HG03039 (cell line): ENCODE measurements around the gene UBE2F.
A peak's percentile ranks its signal among the peaks of the same experiment; 100 is the strongest.
"Not testable (repeated sequence)": the region's sequence is repeated elsewhere in the genome, so short reads cannot be mapped to it uniquely, and the experiment has no call there.

Source experiments
- ATAC-seq: cut with Tn5 transposase; IDR thresholded peaks from one replicate; pipeline ENCODE4 v1.9.1; 2021; ENCODE audit warnings: mild to moderate bottlenecking, moderate library complexity; ENCODE audit not compliant: unreplicated experiment

Gene UBE2F

DNA sequence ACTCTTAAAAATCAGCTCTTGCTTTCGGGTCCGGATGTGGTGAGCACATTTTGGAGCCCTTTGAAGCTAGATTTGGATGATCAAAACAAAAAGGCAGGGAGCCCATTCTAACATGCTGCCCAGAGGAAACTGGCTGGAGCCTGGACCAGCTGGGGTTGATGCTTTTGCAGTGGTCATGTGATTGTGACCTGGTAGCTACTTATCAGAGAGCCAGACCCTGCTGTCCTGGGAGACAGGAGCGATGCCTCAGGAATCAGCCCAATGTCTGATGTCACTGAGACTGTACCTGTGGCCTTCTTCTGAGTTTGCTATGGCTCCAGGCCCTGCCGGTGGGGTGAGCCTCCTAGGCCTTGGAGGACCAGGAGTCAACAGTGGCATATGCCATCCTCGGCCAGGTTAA is 75.3 kb downstream of the UBE2F start:
- ATAC-seq: no peak

DNA sequence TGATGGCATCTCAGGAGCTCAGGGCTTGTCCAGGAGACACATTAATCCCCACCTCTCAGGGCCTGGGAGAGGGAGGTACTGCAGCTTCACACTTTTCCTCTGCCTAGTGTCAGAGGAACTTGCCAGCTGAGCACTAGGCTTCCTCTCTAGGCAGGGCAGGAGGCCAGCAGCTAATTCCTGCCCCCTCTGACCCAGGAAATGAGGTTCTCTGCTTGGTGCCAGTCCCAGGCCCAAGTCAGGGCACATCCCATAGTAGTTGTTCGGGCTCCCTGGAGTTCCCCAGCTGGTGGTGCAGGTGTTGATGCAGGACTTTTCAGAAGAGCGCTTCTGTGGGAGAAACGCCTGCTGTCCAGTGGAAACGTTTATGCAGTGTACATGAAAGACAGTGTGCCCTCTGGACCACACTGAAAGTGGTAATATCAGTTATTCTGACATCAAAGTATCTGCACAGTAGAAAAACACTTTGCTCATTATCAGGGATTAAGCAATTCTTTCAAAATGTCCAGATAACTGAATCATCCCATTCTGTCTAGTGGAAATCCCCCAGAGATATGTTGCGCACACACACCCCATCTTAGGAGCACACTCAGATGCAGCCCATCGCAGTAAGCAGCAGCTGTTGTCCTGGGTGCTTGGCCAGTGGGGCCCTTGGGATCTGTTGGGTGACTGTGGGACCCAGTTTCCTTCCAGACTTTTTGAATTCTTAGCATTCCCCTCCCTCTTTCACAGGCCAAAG is 76.2 kb downstream of the UBE2F start:
- ATAC-seq: no peak

DNA sequence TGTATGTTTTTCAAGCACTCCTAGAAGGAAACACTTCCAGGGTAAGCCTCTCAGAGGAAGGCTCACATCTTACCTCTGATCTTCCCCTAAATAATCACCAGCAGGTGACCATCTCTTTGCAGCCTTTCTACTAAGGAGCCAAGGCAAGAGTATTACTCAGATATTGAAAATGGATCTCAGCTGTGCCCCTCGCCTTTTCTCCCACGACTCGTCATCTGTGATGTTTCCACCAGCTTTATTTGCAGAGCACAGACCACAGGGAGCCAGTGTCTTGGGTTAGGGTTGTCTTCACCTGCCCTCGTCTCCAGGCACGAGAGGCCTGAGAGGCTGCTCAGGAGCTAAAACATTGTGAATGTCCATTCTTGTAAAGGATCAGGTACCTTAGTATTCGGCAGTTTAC is 77.0 kb downstream of the UBE2F start:
- no peak for ATAC-seq

DNA sequence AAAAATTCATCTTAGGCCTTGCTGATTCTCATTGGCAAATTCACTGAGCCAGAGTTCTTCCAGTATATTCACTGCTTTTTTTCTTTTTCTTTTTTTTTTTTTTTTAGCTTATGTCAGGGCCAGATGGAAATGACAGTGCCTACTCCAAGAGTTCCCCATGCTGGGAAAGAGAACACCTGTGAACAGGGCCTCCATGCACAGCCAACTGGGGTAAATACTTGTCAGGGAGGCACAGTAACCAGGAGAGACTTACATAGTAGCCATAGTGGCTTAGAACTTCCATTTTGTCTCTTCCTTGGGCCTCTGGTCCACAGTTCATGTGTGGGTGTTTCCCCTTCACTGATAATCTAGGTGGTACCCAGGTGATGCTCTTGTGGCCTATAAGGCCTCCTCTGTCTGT is 78.8 kb downstream of the UBE2F start:
- no peak for ATAC-seq

DNA sequence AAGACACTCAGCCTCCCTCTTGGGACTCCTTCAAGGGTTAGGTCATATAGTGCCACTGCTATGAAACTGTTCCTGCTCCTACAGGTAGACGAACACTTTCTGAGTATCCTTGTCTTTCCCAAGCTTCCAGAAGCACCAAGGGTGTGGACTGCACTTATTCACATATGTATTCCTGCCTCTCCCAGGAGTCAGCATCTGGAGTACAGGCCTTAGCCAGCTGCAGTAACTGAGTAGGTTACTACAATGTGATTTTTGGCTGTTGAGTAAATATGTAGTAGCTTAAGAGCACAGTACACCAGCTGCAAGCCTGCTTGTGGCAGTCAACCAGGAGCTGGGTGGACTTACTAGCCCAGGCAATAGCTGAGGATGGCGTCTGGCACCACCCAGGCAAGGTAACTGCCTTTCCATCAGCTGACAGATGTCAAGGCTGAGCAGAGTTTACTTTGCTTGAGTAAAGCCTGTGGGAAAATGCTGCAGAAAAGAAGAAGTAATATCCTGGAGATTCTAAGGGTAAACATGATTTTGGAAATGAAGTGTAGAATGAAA is 80.0 kb downstream of the UBE2F start:
- no peak for ATAC-seq

DNA sequence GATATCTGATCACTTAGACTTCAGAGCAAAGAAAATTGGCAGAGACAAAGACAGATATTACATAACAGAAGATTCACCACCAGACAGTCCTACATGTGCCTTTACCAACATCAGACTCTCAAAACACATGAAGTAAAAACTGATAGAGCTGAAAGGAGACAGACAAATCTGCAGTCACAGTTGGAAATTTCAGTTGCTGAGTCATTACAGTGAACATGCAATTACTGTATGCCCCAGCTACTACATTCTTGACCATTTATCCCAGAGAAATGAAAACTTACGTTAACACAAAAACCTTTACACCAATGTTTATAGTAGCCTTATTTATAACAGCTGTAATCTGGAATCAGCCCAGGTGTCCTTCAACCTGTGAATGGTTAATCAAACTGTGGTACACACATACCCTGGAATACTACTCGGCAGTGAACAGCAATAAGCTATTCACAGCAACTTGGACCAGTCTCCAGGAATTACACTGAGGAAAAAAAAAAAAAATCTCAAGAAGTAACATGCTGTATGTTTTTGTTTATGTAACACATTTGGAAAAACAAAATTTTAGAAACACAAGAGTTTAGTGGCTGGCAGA is 86.5 kb downstream of the UBE2F start:
- no peak for ATAC-seq

DNA sequence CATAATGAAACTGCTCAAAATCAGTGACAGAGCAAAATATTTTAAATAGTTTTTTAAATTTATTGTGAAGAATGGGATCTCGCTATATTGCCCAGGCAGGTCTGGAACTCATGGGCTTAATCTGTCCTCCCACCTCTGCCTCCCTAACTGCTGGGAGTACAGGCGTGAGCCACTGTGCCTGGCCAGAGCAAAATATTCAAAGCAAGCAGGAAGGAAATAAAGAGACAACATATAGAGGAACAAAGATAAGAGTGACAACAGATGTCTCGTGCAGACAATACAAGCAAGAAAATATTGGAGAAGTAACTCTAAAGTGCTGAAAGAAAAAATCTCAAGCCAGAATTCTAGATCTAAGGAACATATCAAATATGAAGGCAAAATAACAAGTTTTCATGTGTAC is 89.0 kb downstream of the UBE2F start:
- no peak for ATAC-seq

DNA sequence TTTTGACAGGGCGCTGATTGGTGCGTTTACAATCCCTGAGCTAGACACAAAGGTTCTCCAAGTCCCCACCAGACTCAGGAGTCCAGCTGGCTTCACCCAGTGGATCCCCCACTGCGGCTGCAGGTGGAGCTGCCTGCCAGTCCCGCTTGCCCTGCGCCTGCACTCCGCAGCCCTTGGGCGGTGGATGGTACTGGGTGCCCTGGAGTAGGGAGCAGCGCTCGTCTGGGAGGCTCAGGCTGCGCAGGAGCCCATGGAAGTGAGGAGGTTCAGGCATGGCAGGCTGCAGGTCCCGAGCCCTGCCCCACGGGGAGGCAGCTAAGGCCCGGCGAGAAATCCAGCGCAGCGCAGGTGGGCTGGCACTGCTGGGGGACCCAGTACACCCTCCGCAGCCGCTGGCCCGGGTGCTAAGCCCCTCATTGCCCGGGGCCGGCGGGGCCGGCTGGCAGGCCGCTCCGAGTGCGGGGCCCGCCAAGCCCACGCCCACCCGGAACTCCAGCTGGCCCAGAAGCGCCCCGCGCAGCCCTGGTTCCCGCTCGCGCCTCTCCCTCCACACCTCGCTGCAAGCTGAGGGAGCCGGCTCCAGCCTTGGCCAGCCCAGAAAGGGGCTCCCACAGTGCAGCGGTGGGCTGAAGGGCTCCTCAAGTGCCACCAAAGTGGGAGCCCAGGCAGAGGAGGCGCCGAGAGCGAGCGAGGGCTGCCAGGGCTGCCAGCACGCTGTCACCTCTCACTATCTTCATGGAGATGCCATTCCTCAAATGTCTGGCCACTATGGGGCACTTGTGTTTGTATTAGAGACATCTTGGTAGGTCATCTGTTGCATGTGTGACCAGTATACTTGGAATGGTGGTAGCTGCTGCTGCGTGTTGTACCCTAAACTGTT is 91.1 kb downstream of the UBE2F start:
- not testable (repeated sequence) for ATAC-seq

DNA sequence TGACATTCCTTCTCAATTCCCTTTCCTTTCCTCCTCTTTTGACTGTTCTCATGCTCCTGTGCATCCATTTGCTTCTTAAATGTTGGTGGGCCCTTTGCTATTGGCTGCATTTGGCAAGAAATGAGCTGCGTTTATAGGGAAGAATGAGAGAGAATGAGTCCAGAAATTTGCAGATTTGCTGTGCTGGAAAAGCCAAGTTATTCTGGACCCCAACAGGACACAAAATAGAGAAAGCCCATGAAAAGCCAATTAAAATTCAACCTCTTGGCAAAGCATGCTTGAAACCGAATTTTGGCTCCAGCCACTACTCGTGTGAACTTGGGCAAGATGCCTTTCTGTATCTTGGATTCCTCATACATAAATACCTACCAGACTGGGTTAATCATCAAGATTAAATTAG is 92.7 kb downstream of the UBE2F start:
- ATAC-seq: no peak

DNA sequence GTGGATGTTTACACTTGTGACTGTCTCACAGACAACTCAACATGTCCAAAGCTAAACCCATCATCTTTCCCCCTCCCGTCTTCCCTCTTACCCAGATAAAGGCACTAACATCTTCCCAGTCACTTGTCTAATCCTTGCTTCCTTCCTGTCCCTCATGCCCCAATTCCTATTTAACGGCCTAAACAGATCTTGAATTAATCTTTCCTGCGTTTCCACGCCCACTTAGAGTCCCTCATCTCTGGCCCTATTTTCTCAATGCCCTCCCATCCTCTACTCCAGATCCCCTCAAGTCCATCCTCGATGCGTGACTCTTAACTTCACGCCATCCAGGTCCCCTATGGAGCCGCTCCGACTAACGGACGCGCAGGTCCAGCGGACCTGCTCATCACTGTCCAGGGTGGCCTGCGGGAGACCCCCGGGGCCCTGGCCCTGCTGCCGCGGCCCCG is 93.3 kb downstream of the UBE2F start:
- ATAC-seq: no peak

DNA sequence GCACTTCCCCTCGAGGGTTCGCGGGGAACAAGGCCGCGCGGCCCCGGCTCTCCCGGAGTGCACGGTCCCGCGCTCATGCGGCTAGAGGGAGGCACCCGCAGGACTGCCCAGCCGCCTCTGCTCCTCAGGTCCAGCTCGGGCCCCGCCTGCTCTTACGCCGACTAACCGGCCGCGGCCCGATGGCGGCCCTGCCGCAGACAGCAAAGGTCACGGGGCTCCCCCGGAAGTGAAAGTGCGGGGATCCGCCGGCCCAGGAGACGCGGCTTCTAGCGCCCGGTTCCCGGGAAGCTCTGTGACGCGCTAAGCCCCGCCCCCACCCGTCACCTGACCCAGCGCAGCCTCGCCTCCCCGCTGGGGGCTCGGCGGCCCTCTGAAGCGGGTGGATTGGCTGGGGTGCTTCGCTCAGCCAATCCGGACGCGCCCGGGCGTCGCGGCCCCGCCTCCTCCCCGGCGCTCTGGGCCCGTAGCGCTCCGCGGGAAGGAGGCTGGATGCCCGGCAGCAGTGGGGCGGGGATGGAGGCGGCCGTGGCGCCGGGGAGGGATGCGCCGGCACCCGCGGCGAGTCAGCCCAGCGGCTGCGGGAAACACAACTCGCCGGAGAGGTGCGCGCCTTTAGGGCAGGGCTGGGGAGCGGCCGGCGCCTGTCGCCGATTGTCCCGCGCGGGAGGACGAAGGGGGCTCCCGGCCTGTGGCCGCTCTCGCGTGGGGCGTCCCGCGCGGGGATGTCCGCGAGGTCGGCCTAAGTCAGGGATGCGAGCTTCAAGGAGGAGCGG is 93.9 kb downstream of the UBE2F start, which contains the start of gene SCLY:
SCLY (plus strand) TSS at position 460 of the 773 bp plus-strand sequence; CDS start at position 514, 54 bp downstream.
- ATAC-seq: peak; percentile 94

DNA sequence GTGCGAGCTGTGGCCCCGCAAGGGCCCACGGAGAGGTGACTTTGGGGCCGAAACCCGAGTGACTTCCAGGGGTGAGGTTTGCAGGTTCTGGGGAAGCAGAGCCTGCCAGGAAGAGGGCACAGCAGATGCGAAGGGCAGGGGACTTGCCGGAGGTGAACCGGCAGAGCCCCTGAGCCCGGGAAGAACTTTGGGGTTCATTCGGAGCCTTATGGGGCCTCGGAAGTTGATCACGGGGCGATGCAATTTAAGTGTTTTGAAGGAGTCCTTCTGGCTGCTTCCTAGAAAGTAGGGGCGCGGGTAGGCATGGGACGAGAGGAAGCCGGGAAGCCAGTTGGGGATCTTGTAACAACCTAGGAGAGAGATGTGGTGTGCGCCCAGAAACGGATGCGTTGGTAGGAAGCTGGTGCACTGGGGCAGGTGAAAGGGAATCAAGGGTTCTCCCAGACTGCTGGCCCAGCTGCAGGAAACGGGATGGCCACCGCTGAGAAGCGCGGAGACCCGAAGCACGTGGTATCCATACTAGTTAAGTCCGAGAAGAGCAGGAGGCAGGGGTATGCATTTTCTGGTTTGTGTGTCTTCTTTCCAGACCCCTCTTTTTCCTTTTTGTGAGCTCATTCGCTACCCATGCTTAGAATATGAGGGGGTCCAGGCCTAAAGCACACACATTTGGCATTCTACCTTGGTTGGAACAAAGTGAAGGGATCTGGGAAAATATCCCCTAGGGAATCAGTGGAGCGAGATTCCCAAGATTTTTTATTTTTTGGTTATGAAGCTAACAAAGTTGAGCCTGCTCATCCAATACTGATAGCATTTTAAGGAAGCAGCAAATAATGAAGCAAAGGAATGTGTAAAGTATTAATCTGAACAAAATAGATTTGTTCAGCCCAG is 94.7 kb downstream of the UBE2F start:
- peak; percentile 6 for ATAC-seq

DNA sequence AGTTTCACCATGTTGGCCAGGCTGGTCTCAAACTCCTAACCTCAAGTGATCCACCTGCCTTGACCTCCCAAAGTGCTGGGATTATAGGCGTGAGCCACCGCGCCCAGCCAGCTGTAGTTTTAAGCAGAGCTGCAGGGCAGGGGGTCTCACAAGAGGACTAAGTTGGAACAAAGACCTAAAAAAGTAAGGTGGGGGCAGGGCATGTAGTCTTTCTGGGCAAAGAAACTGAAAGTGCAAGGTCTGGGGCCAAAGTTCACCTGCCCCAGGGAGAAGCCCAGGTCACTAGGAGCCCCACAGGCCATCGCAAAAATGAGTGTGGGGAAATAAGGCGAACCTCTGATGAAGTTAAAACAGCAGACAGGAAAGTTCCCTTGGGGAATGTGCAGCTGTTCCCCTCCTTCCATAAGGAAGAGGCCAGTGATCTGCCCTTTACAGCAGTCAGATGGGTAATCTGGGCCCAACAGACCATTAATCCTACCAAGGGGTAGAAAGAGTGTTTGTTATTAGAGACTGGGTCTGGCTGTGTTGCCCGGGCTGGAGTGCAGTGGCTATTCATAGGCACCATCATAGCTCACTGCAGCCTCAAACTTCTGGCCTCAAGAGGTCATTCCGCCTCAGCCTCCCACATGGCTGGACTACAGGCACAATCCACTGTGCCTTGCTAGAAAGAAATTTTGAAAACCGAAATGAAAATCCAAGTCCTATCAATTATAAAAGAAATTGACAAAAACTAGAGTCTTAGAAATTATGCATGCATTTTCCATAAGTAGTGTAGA is 96.8 kb downstream of the UBE2F start:
- ATAC-seq: no peak

DNA sequence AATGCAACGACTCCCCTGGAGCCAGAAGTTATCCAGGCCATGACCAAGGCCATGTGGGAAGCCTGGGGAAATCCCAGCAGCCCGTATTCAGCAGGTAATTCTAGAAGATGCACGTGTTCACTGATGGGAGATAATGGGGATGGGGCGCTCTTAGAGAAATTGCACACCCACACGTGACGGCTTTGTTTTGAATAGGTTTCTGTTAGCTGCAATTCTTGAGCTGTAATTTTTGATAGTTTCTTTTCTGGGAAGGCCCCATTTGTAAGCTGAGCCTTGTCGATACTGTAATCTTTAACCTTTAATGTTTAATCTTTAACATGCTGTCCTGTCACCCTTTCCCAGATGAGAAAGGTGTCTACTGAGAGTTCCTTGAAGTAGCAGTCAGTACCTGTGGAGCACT is 97.6 kb downstream of the UBE2F start:
- ATAC-seq: no peak

DNA sequence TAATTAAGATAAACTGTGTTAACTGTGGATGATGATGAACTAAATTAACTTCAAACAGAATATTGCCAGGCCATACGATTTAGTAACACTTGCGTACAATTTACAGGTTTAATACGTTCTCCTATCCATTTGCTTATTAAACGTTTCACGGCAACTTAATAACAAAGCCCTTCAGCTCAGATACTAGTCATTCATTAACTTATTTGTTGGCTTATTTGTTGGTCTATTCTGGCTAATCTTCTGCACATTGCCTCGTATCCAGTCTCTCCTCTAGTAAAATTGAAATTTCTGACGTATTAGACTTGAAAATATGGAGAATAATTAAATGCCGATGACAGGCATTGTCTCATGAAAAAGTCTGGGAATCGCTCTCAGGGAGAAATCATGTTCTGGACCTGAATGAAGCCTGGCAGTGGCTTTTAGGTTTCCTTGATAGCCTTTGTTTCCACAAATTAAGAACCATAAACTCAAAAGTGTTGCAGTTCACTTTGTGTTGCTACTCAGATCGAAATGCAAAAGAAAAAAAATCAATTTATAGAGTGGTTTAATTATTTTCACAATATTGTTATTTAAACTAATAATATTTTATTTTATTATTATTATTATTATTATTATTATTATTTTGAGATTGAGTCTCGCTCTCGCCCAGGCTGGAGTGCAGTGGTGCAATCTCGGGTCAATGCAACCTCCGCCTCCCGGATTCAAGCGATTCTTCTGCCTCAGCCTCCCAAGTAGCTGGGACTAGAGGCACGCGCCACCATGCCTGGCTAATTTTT is 98.4 kb downstream of the UBE2F start:
- ATAC-seq: no peak

DNA sequence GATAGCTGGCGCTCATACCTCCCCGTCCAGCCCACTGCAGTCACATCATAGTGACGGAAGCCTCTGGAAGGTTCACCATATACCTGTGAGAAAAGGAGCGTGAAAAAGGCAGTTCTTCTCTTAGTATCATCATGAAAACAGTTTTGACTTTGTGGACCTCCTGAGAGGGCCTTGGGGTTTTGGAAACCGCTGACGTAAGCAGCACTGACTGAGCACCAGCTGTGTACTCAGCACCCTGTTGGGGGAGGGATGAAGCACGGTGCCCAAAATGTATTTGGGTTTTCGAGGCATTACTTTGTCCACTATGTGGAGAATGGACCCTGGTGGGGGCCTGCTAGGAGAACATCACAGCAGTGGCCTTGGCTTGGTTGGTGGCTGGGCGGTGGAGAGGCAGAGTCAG is 99.4 kb downstream of the UBE2F start:
- ATAC-seq: no peak

DNA sequence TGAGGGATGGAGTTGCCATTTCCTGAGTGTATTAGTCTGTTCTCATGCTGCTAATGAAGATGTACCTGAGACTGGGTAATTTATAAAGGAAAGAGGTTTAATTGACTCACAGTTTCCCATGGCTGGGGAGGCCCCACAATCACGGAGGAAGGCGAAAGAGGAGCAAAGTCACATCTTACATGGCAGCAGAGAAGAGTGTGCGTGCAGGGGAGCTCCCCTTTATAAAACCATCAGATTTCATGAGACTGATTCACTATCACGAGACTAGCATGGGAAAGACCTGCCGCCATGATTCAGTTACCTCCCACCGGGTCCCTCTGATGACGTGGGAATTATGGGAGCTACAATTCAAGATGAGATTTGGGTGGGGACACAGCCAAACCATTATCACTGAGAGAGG is 99.9 kb downstream of the UBE2F start:
- ATAC-seq: not testable (repeated sequence)

DNA sequence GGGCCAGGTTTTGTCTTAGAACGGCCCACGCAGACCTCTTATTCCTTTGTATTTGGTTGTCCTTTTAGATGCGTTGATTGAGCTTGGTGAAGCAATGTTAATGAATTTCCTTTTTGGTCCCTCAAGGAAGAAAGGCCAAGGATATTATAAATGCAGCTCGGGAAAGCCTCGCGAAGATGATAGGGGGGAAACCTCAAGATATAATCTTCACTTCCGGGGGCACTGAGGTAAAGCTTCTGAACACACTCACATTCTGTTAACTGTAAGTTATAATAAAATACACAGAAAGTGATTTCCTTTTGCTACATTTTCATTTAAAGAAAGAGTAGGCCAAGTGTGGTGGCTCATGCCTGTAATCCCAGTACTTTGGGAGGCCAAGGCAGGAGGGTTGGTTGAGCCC is 101.1 kb downstream of the UBE2F start:
- no peak for ATAC-seq
